Smooth muscle cell (in vitro differentiated cells): ENCODE measurements around the gene SLC34A1. TPM values are rescaled to one million over a fixed set of nuclear protein-coding genes. Genes with fewer than 3 reads are reported as not detected.

ENCODE experiments used
- DNase-seq: peaks from one replicate; lab custom pipeline; 2025; ENCODE audit not compliant: unreplicated experiment; lab: John Stamatoyannopoulos, UW
- H2AFZ ChIP-seq: fragments of 200-600 bp; sonication (generic); 2 replicates; pipeline ENCODE4 v1.6.0; 2016; ENCODE audit warnings: antibody characterized with exemption, low read depth, mild to moderate bottlenecking
- H3F3A ChIP-seq: fragments of 200-600 bp; sonication (generic); 2 replicates; pipeline ENCODE4 v1.6.0; 2017; ENCODE audit warnings: antibody characterized with exemption, low read depth
- H3K27ac ChIP-seq: fragments of 200-600 bp; sonication (generic); 2 replicates; pipeline ENCODE4 v1.5.1; 2016; ENCODE audit warnings: low read depth, mild to moderate bottlenecking
- H3K27me3 ChIP-seq: fragments of 200-600 bp; sonication (generic); 2 replicates; pipeline ENCODE4 v1.6.1; 2016; ENCODE audit warnings: low read depth, mild to moderate bottlenecking
- H3K36me3 ChIP-seq: fragments of 200-600 bp; sonication (generic); 2 replicates; pipeline ENCODE4 v1.5.1; 2016; ENCODE audit warnings: low read depth
- H3K4me1 ChIP-seq: fragments of 200-600 bp; sonication (generic); 2 replicates; pipeline ENCODE4 v1.5.1; 2016; ENCODE audit warnings: low read depth
- H3K4me2 ChIP-seq: fragments of 200-600 bp; sonication (generic); 2 replicates; pipeline ENCODE4 v1.6.0; 2016; ENCODE audit warnings: mild to moderate bottlenecking
- H3K4me3 ChIP-seq: fragments of 200-600 bp; sonication (generic); 2 replicates; pipeline ENCODE4 v1.5.1; 2016; ENCODE audit warnings: mild to moderate bottlenecking
- H3K79me2 ChIP-seq: fragments of 200-600 bp; sonication (generic); 2 replicates; pipeline ENCODE4 v1.6.0; 2016; ENCODE audit warnings: low read depth, mild to moderate bottlenecking
- H3K9ac ChIP-seq: fragments of 200-600 bp; sonication (generic); 2 replicates; pipeline ENCODE4 v1.6.0; 2016; ENCODE audit warnings: low read depth
- H3K9me3 ChIP-seq: fragments of 200-600 bp; sonication (generic); replicated peaks from 2 replicates; pipeline ENCODE4 v1.5.1; 2016; ENCODE audit warnings: low read depth
- H4K20me1 ChIP-seq: fragments of 200-600 bp; sonication (generic); 2 replicates; pipeline ENCODE4 v1.6.0; 2016; ENCODE audit warnings: low read depth
- WGBS: methylation state at CpG from one replicate; pipeline ENCODE4 v1.1.7; 2016; ENCODE audit warnings: low lambda C conversion rate; 5-methylcytosine and 5-hydroxymethylcytosine counted together
- polyA plus RNA-seq: library from polyadenylated mRNA; unstranded; fragments of >200 nt; fragmentation: Nextera tagmentation; extraction: Ambion mirVana; gene quantifications from 2 replicates; pipeline ENCODE4 v1.2.1, GENCODE V29; 2016
- total RNA-seq: library from RNA; depleted of rRNA; stranded (reverse); fragments of >200 nt; gene quantifications from 2 replicates; pipeline ENCODE4 v1.2.3, GENCODE V29; 2014
- TF ChIP-seq, protein P1 (sequence below): fragments of 200-600 bp; sonication (generic); IDR thresholded peaks from 2 replicates; pipeline ENCODE4 v1.5.1; 2017; ENCODE audit warnings: borderline replicate concordance, mild to moderate bottlenecking, antibody characterized with exemption; ENCODE audit not compliant: insufficient read depth, poor library complexity, severe bottlenecking

The SLC34A1 gene
- total and polyA plus RNA-seq, 2 experiments from 2014 or later: not detected

- no peak overlapping the region for H3K27ac ChIP-seq
- H3K9me3 ChIP-seq: no peaks in the 10 kb centered on the region
- H4K20me1 ChIP-seq: peaks cover 63% of the 10 kb centered on the region
- H3K9ac ChIP-seq: no peak overlapping the region
- DNase-seq: no peak
- no peaks in the 10 kb centered on the region for H3K27me3 ChIP-seq
- H3K36me3 ChIP-seq: no peaks in the 10 kb centered on the region
- 79% methylated on average over 4 of the region's 4 CpGs for WGBS
- H3F3A ChIP-seq: no peaks in the 10 kb centered on the region
- no peak overlapping the region for H3K4me2 ChIP-seq
- H3K4me3 ChIP-seq: no peak overlapping the region
- peaks cover 92% of the 10 kb centered on the region for H3K79me2 ChIP-seq
- H3K4me1 ChIP-seq: peaks cover 12% of the 10 kb centered on the region
- TF ChIP-seq, protein P1, sequence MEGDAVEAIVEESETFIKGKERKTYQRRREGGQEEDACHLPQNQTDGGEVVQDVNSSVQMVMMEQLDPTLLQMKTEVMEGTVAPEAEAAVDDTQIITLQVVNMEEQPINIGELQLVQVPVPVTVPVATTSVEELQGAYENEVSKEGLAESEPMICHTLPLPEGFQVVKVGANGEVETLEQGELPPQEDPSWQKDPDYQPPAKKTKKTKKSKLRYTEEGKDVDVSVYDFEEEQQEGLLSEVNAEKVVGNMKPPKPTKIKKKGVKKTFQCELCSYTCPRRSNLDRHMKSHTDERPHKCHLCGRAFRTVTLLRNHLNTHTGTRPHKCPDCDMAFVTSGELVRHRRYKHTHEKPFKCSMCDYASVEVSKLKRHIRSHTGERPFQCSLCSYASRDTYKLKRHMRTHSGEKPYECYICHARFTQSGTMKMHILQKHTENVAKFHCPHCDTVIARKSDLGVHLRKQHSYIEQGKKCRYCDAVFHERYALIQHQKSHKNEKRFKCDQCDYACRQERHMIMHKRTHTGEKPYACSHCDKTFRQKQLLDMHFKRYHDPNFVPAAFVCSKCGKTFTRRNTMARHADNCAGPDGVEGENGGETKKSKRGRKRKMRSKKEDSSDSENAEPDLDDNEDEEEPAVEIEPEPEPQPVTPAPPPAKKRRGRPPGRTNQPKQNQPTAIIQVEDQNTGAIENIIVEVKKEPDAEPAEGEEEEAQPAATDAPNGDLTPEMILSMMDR: no peak
- H2AFZ ChIP-seq: no peak overlapping the region
Measured at GRCh38 chr5:177346820-177347219, 37.4 kb upstream of the SLC34A1 start.

GRCh38 chr5:177347699-177348098, 36.5 kb upstream of the SLC34A1 start:
- WGBS: 98% methylated on average over 4 of the region's 4 CpGs
- Histone ChIP-seq H3K27me3 (no peaks in the 10 kb centered on the region), H4K20me1 (peaks cover 55% of the 10 kb centered on the region), H3K36me3 (no peaks in the 10 kb centered on the region), H2AFZ (no peak overlapping the region), H3K4me1 (peaks cover 12% of the 10 kb centered on the region), H3K9ac (no peak overlapping the region), H3F3A (no peaks in the 10 kb centered on the region), H3K9me3 (no peaks in the 10 kb centered on the region), H3K79me2 (peaks cover 83% of the 10 kb centered on the region), H3K4me2 (no peak overlapping the region), H3K4me3 (no peak overlapping the region), H3K27ac (no peak overlapping the region)
- no peak for DNase-seq
- TF ChIP-seq, protein P1: no peak

- Histone ChIP-seq H3K36me3 (no peaks in the 10 kb centered on the region), H4K20me1 (peaks cover 42% of the 10 kb centered on the region), H3K4me3 (no peak overlapping the region), H3K27me3 (no peaks in the 10 kb centered on the region), H3K9me3 (no peaks in the 10 kb centered on the region), H2AFZ (no peak overlapping the region), H3K4me1 (peaks cover 12% of the 10 kb centered on the region), H3K4me2 (no peak overlapping the region), H3F3A (no peaks in the 10 kb centered on the region), H3K9ac (no peak overlapping the region), H3K79me2 (peaks cover 68% of the 10 kb centered on the region), H3K27ac (no peak overlapping the region)
- no peak for DNase-seq
- whole genome bisulfite sequencing: 92% methylated on average over 3 of the region's 3 CpGs
- TF ChIP-seq, protein P1: no peak
Measured at GRCh38 chr5:177349362-177349647, 34.9 kb upstream of the SLC34A1 start.

- Histone ChIP-seq H3K4me2 (peak overlapping the region; percentile 92), H4K20me1 (peaks cover 42% of the 10 kb centered on the region), H3K36me3 (no peaks in the 10 kb centered on the region), H3K27me3 (no peaks in the 10 kb centered on the region), H3K4me1 (peaks cover 12% of the 10 kb centered on the region), H3F3A (no peaks in the 10 kb centered on the region), H3K9me3 (no peaks in the 10 kb centered on the region), H3K79me2 (peaks cover 63% of the 10 kb centered on the region), H3K27ac (no peak overlapping the region), H3K4me3 (no peak overlapping the region), H3K9ac (no peak overlapping the region), H2AFZ (no peak overlapping the region)
- TF ChIP-seq, protein P1: no peak
- 94% methylated on average over 5 of the region's 5 CpGs for WGBS
- no peak for DNase-seq
Measured at GRCh38 chr5:177349762-177350161, 34.5 kb upstream of the SLC34A1 start.
